HG03108 (cell line): Measurements from ENCODE around the gene EVL.
A peak's percentile ranks its signal among the peaks of the same experiment; 100 is the strongest.

Experiments
- ATAC-seq: cut with Tn5 transposase; IDR thresholded peaks from one replicate; pipeline ENCODE4 v1.9.1; 2021; ENCODE audit warnings: moderate library complexity; ENCODE audit not compliant: unreplicated experiment

Gene EVL

DNA sequence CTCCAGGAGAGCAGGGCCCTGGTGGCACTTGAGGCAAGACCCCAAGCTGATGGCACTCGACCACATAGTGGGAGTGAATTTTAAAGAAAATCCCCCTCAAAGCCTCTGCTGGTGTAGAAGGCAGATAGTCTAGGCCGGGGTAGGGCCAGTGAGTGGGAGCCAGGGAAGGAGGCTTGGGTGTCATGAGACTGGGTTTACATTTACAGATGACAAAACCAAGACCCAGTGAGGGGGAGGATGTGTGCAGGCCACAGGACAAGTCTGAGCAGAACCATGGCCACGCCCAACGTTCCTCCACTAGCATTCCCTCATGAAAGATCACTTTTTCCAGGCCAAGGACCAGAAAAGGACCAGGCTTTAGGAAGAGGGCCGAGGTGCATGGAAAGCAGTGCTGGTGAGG is 42.0 kb downstream of the EVL start:
- no peak for ATAC-seq

- peak; percentile 59 for ATAC-seq
Measured at GRCh38 chr14:100108042-100108825, 43.0 kb downstream of the EVL start.

DNA sequence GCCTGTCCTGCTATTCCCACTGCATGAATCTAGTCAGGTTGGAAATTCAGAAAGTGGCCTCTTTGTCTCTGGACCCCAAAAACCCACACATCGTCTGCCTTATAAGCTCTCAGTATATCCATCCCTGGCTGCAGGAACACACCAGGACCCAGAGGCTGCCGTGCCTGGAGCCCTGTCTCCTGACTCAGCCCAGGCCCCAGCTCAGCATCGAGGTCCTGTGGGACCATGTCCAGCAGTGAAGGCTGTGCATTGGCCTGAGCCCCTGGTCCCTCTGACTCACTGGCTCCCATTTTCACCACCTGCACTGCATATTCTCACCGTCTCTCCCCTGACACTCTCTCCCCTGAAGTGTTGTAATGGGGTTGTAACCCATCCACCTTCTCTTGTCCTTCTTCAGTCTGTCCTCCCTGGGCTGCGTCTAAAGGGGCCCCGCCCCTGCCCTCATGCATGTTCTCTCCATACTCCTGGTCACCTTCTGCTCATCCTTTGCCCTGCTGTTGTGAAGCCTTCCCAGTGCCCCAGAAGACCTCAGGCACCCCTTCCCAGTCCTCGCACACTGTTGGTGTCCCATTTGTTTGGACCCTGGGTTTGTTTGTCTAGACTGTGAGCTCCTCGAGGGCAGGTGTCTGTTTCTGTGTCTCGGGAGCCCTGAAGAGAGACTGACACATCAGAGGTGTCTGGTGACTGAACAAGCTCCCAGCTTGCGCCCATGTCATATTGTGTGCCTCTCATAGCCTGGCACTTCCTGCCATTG is 43.8 kb downstream of the EVL start:
- no peak for ATAC-seq

DNA sequence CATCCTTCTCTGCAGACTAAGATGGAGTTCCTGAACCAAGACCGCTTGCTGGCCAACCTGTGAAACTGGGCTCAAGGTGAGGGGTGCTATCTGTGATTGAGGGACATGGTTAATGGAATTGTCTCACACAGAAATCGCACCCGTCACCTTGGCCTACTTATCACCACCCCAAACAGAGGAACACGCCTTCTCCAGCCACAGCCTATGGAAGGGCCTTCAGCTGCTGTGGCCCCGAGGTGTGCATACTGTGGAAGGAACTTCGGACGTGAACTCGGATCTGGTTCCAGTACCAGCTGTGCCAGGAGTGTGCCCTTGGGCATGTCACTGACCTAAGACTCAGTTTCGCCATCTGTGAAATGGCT is 44.4 kb downstream of the EVL start:
- ATAC-seq, result no peak

GRCh38 chr14:100110816-100111215 is 45.6 kb downstream of the EVL start:
- ATAC-seq, result no peak

GRCh38 chr14:100111931-100112704 is 46.9 kb downstream of the EVL start:
- no peak for ATAC-seq

DNA sequence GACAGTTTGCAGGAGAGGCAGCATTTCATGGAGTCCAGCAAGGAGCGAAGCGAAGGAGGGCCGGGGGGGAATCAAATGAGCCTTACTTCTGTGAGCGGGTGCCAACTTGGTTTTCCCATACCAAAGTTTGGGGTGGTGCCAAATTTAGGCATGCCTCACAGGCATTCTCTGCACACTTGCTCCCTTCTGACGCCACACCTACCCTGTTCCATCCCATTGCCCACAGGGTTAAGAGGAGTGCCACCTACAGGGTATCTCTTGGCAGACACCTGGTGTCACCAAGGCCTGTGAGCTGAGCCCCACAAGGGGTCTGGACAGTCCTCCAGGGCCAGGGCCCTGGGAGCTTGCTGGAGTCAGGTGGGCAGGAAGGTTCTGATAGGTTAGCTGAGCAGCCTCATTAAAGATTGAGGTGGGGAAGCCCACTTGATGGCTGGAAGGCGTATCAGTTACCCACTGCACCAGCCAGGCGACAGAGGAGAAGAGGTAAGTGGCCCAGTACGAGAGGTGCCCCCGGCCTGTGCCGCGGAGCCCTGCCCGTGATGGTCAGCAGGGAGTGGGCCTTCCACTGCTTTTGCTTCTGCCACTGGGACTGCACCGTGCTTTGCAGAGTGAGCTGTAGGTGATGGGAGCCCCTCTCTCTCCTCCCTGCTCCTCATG is 49.0 kb downstream of the EVL start:
- no peak for ATAC-seq

GRCh38 chr14:100115236-100115635 is 50.0 kb downstream of the EVL start:
- no peak for ATAC-seq

DNA sequence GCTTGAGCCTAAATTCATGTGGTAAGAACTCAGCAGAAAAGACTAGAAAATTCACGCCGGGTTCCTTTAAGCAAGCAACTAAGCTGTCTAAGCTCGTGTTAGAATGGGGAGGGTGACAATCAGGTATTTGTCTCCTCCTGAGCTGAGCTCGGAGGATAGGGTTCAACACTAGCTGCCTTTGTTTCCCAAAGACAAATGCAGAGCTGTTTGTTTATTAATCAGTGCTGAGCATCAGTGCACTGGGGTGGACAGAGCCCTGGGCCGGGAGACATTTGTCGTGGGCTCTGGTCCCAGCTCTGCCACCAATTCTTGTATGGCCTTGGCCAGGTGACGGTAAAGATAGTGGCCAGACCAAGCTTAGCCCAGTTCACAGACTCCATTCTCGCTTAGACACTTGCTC is 50.5 kb downstream of the EVL start:
- no peak for ATAC-seq

- ATAC-seq, result no peak
Measured at GRCh38 chr14:100116134-100116533, 50.9 kb downstream of the EVL start.

DNA sequence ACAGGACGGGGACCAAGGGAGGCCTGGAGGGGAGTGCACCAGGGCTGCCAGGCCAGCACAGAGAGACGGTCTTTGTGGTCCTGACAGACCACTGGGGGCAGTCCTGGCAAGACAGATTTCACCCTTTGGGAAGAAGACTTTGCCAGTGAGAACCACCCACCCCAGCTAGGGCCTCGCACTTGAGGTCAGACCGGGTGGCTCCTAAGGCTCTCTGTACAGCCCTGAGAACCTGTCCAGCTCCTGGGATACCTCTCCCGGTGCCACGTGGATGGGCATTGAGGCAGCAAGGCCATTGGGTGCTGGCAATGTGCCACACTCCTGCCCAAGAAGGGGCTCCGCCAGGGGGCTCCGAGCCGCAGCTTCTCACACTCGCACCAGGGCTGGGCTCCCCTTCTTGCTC is 51.8 kb downstream of the EVL start:
- ATAC-seq, result no peak

DNA sequence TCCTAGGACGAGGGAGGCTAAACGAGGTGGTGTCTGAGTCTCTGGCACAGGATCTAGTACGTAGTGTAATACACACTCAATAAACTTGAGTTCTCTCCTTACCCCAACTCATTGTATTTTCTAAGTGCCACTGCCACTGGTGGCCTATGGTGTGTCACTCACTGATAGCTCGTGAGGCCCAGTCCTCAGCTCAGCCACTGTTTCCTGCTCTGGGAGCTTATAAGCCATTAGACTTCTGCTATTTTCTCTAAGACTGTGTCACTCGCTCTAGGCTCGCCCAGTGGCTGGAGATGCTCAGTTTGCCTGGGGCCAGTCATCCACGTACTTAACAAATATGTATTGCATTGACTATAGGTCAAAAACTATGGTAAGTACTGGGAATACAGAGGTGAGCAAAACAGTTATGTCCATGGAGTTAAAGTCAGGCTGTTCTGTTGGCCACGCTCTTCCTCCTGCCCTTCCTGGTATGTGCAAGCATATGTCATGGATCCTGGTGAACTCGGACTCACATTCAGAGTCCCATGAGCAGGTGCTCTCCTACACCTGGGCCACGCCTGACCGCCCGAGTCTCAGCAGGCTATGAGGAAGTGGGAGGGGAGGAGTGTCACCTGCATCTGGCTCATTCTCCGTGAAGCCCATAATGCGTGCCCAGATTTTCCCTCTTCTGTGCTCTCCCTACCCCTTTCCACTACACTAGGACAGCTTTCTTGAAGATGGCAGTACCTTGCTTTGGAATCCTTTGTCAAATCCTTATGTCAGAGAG is 52.6 kb downstream of the EVL start:
- ATAC-seq, result no peak

DNA sequence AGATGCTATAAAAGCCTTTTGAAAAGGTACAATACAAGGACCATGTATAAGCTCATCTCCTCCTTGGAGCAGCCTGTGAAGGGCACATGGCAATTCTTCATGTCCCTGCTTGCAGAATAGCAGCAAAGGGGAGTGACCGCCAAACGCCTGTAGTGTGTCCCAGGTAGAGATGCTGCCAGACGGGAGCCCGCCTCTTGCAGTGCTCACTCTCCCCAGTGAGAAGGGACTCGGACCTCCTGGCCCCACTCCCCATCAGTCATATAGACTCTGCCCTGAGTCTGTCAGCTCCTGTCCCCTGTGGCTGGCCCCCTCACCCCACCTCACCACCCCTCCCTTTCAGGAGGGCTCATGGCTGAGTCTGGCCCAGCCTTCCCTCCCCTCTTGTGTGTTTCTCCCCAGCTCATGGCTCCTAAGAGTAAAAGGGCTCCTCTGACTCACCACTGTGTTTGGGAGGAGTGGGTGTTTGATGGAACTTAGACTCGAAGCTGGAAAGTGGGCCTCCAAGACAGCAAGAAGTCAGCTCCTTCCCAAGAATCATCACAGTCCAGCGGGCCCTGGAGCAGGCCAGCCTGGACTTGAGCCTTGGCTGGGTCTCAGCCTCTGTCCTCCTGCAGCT is 53.3 kb downstream of the EVL start:
- no peak for ATAC-seq

- ATAC-seq, result no peak
Measured at GRCh38 chr14:100119251-100119650, 54.0 kb downstream of the EVL start.

DNA sequence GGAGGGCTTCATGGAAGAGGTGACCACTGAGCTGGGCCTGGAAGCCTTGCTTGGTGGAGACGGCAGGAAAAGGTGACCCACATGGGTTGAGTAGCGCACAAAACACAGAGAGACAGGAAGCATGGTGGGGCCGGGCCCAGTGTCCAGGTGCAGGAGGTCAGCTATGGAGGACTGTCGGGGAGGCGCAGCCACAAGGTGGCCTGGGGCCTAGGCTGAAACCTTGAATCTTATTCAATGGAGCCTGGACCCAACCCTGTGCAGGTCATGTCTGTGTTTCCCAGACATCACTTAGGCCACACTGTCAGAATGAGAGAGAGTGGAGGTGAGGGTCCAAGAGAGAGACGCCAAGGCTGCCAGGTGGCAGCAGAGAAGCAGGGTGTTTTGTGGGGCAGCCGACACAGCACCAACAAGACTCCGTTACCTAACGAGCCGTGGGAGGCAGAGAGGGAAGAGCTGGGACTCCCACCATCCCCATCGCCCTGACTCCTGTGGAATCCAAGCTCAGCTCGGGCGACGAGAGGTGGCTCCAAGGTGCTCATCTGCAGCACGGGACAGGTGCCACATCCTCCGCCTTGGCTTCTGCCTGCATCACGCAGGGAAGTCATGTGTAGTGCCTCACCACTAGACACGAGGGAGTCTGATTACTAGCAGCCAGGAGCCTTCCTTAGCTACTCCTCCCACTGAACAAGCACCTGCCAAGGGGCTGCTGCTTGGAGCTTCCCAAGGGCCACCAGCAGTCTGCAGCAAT is 55.5 kb downstream of the EVL start:
- ATAC-seq, result no peak

- no peak for ATAC-seq
Measured at GRCh38 chr14:100121643-100122480, 56.6 kb downstream of the EVL start.

DNA sequence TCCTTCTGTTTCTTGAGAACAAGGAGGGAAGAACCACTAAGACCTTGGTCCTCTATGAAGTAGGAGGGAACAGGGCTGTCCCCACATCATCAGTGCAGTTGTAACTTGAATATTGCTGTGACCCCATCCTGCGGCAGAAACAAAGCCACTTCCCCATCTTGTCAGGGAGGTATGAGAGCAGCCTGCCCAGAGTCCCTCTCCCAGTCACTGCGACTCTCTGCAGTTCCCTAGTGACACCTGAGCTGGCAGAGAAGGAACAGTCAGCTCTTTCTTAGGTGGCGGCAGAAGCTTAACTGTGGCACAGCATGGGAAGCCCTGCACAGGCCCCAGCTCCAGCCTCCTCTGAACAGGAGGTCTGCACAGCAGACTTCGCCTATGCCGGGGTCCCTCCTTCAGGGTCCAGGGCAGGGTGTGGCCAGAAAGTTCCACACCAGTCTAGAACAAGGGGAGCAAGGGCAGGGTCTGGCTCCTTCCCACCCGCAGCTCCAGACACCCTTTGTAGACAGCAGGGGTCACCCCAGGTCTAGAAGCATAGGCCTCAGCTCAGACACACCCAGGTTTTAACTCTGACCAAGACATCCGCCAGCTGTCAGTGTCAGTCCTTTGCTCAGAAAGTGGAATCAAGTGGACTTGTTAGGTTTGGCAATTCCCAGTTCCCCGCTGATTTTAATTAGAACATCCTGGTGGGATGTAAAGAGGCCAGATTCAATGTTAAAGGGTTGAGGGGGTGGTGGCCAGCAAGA is 57.4 kb downstream of the EVL start:
- ATAC-seq, result no peak

GRCh38 chr14:100123618-100124017 is 58.4 kb downstream of the EVL start:
- ATAC-seq, result no peak
